GM08714 (cell line): ENCODE data around the gene TRMU.
A peak's percentile ranks its signal among the peaks of the same experiment; 100 is the strongest.
"Not testable (repeated sequence)": the region's sequence is repeated elsewhere in the genome, so short reads cannot be mapped to it uniquely, and the experiment has no call there.

Source experiments
- H3K4me3 ChIP-seq: fragments of 200-500 bp; sonication (Bioruptor generic); 2 replicates; pipeline ENCODE4 v1.5.1; 2014; ENCODE audit warnings: mild to moderate bottlenecking, low read length, inconsistent platforms
- ZNF274 ChIP-seq: IDR thresholded peaks from 2 replicates; pipeline ENCODE4 v1.6.1; 2012; ENCODE audit warnings: mild to moderate bottlenecking, low read depth, low read length

Gene TRMU

DNA sequence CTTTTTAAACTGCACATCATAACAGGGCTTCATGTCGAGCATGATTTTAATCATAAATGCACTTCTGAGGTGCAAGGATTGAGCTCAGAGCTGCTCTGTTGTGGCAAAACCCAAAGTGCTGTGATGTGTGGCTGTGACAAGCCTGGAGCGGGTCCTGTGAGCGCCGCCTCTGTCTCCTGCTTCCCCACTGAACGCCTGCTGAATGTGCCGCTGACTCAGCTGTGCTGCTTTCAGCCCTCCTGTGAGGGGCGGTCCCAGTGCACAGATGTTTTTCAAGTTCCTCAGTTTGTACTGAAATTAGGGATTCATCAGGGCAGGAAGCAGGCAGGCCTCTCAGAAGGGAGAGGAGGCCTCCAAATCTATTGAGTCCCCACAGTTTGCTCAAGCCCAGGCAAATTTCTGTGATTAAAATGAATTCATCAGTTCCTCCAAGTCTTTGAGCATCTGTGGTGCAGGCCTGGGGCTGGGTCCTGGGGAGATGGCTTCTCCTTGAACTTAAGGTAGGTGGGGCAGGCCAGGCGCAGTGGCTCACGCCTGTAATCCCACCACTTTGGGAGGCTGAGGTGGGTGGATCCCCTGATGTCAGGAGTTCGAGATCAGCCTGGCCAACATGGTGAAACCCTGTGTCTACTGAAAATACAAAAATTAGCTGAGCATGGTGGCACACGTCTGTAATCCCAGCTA is 41.8 kb upstream of the TRMU start:
- H3K4me3 ChIP-seq, result no peak overlapping the region
- TF ChIP-seq ZNF274, result no peak

DNA sequence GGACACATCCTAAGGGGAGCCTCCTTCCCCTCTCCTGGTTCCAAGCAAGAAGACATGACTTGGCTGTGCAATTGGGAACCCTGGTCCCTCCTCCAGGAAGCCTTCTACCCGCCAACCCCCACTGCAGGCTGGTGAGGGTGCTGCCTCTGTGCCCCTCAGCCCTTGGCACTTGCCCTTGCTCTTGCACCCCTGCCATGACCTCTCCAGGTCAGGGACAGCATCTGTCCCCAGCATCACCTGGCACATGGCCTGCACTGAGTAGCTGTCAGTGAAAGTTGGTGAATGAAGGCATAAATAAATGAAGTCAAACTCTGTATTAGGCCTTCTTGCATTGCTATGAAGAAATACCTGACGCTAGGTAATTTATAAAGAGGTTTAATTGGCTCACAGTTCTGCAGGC is 40.7 kb upstream of the TRMU start:
- TF ChIP-seq ZNF274, result no peak
- no peak overlapping the region for H3K4me3 ChIP-seq

DNA sequence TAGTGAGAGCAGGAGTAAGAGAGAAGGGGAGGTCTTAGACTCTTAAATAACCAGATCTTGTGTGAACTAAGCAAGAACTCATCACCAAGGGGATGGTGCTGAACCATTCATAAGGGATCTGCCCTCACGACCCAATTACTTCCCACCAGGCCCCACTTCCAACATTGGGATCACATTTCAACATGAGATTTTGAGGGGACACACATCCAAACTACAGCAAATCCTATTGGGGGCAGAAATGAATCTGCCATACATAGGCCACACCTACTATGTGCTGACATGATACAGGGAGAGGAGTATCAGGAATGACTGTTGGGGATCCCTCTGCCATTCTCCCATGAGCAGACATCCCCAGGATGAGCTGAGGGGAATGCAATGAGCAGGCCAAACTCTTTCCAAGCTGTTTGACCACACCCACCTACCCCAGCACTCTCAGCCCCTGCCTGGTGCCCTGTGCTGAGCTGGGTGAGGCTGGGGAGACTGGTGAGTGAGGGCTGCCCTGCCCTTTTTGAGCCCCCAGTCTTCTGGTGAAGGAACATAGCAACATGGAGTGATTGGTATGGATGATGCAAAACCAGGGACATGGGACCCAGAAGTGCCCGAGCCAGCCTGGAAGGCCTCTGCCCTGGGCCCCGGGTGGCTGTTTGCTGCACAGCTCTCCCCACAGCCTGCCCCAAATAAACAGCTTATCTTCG is 40.1 kb upstream of the TRMU start:
- H3K4me3 ChIP-seq, result peak overlapping the region; percentile 58
- TF ChIP-seq ZNF274, result no peak

DNA sequence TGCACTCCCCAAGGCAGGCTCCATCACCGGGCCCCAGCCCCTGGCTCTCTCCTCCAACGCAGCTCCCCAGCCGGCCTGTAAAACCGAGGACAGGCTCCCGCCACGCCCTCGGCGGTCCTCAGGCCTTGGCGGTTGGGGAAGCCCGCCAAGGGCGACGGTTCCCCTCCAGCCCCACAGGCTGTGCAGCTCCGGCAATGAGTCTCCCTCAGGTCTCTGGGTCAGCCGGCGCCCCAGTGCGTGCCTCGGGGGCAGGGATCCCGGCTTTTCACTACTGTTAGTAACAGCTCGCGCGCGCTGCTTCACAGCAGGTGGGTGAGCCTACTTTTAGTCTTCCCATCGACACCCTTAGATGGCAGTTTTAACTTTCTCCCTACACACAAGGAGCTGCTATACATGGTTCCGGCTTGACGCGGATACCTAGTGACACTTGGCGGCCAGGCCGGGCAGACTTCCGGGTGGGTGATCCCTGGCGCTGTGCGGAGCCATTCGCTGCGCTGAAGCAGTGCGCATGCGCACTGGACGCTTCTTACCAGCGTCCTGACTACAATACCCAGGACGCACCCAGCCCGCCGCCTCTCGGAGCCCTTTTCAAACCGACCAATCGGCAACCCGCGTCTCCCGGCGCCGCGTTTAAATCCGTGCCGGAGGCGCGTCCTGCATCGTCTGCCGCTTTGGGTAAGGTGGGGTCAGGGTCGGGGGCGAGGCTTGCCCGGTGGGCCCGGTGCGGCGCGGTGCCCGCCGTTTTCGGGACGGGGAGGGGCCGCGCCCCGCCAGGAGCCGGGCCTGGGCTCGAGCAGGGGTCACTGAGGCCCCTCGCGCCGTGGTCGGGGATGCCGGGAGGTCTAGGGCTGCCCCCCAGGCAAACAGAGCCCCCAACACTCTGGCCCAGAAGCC is 39.0 kb upstream of the TRMU start, which contains the start of gene GTSE1:
Gene GTSE1, plus strand, starts transcription at position 614 of the 894 bp plus-strand sequence. CDS start 531 bp downstream, outside the sequence.
- H3K4me3 ChIP-seq, result peak within 1 kb of the TSS; percentile 76
- no peak for TF ChIP-seq ZNF274

DNA sequence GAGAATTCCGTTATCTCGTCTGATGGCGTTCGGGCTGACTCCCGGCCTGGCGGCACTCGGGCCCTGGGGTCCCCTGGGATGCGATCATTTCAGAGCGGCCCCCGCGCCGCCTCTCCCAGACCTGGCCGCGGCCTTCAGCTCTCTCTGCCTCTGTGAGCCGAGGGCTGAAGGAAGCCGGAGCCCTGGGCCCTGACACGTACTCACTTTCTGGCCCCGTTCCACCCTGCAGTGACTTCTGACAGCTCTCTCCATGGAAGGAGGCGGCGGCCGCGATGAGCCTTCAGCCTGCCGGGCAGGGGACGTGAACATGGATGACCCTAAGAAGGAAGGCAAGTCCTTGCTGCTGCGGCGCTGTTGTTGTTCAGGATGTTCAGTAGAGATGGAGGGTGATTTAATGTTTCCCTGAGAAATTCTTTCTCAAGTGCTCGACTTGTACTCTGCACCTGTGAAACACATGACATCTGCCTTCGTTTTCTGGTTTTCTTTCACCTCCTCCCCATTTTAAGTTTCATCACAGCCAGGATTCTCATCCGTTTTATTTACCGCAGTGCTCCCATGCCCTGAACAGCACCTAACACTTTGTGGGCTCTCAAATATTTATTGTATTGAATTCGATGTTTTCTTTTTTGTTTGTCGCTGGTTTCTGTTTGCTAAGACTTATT is 38.2 kb upstream of the TRMU start:
- peak overlapping the region; percentile 76 for H3K4me3 ChIP-seq
- no peak for TF ChIP-seq ZNF274

DNA sequence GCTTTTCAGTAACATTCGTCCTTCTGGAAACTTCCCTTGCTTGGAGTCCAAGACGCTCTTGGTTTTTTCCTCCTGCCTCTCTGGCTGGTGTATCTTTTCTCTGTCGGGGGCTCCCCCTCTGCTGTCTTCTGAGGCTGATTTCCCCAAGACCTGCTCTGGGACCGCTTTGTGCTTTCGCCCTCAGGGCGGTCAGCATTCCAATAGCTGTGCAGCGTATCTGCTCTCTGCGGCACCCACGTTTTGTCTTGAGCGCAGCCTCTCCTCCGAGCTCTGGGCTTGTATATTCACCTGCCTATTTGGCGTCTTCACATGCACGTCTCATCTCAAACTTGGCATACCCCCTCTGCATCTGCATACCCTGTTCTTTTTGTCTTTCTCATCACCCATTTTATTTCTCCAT is 36.4 kb upstream of the TRMU start:
- H3K4me3 ChIP-seq, result no peak overlapping the region
- no peak for TF ChIP-seq ZNF274

DNA sequence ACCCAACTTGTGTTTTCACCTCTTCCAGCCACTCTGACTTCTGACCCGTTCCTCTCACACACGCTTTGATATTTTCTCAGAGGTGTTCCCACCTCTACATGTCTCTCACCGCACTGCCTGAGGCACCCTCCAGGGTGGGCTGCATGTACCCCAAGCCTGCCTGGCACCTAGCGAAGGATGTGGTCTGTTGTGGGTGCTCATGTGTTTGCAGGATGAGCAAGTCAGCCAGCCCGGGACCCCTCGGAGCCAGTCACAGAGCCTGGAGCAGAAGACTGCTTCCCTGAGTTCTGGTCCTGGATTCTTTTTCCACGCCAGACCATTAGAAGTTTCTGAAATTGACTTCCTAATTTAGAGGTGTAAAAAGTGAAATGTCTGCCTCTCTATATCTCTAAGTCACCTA is 35.0 kb upstream of the TRMU start:
- H3K4me3 ChIP-seq, result no peak overlapping the region
- TF ChIP-seq ZNF274, result no peak

DNA sequence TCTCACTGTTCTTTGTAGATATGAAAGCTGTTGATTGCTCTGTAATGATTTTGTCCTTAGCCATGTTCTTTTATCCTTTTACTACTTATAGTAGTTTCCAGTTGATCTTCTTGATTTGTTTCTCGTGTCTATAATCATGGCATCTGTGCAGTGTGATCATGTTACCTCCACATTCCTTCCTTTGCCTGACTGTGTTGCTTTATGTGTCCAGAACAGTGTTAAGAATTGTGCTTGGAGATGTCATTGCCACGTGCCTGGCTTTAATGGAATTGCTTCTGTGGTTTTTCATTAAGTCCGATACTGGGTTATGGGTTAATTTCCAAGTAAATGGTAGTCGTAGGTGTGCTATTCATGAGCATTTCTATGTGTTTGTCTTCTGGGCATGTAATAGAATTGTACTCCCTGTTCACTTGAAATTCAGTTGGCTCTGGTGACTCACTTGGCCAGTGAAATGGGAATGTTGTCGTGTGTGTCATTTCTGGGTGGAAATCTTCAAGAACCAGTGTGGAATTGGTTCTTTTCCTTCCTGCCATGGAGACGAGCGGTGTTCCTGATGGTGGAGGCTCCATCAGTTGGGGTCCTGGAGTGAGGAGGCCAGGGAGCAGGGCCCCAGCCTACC is 32.1 kb upstream of the TRMU start:
- H3K4me3 ChIP-seq, result no peak overlapping the region
- no peak for TF ChIP-seq ZNF274

DNA sequence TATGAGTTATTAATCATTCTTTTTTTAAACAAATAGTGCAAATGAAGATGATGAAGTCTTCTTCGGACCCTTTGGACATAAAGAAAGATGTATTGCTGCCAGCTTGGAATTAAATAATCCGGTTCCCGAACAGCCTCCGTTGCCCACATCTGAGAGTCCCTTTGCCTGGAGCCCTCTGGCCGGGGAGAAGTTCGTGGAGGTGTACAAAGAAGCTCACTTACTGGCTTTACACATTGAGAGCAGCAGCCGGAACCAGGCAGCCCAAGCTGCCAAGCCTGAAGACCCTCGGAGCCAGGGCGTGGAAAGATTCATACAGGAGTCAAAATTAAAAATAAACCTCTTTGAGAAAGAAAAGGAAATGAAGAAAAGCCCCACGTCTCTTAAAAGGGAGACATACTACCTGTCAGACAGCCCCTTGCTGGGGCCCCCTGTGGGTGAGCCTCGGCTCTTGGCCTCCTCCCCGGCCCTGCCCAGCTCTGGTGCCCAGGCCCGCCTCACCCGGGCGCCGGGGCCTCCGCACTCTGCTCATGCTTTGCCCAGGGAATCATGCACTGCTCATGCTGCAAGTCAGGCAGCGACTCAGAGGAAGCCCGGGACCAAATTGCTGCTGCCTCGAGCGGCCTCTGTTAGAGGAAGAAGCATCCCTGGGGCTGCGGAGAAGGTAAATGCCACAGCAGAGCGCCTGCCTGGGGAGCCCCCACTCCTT is 27.1 kb upstream of the TRMU start:
- H3K4me3 ChIP-seq, result no peak overlapping the region
- TF ChIP-seq ZNF274, result no peak

DNA sequence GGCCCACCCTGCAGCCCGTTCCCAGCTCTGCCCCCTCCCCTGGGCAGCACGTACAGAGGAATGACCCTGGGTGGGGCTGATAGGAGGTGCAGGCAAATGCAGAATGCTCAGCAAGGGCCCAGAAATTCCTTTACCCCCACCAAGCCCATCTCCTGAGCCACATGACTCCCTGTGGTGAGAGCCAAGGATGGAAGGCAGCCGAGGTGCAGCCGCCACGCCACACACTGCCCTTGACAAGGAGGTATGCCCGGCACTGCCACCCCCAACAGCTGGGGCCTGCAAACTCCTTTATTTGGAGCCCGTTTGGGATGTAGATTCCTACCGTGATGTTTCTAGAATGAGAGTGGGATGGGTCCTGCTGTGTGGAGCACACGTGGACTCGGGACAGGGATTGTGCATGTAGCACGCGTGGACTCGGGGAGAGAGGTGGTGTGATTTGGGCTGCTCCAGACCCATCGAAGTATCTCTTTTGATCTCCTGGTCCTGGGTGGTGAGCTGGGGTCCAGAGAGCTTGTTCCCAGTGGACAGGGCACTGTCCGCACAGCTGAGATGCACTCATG is 25.9 kb upstream of the TRMU start:
- no peak overlapping the region for H3K4me3 ChIP-seq
- no peak for TF ChIP-seq ZNF274

DNA sequence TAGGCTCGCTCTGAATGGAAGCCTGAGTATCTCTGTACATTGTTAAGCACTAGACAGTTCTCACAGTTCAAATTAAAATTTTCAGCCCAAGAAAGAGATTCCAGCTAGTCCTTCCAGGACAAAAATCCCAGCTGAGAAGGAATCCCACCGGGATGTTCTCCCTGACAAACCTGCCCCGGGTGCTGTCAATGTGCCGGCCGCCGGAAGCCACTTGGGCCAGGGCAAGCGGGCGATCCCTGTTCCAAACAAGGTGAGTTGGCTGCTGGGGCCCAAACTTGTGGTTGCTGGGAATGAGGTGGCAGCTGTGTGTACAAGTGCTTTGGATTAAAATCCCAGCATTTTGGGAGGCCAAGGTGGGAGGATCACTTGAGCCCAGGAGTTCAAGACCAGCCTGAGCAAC is 23.5 kb upstream of the TRMU start:
- TF ChIP-seq ZNF274, result no peak
- no peak overlapping the region for H3K4me3 ChIP-seq

DNA sequence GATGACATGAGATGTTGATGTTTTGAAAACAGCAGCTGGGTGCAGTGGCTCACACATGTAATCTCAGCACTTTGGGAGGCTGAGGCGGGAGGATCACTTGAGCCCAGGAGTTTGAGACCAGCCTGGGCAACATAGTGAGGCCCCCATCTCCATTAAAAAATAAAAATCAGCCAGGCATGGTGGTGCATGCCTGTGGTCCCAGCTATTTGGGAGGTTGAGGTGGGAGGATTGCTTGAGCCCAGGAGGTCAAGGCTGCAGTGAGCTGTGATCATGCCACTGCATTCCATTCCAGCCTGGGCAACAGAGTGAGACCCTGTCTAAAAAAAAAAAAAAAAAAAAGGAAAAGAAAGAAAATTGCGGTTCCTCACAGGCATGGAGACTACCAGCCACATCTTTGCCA is 22.7 kb upstream of the TRMU start:
- not testable (repeated sequence) for H3K4me3 ChIP-seq

DNA sequence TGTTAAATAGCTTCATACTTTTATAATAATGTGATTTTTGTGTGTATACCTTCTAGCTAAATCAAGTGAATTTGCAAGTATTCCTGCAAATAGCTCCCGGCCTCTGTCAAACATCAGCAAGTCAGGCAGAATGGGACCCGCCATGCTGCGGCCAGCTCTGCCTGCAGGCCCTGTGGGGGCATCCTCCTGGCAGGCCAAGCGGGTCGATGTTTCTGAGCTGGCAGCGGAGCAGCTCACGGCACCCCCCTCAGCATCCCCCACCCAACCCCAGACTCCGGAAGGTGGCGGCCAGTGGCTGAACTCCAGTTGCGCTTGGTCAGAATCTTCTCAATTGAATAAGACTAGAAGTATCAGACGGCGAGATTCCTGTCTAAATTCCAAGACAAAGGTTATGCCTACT is 19.5 kb upstream of the TRMU start:
- H3K4me3 ChIP-seq, result no peak overlapping the region
- TF ChIP-seq ZNF274, result no peak

DNA sequence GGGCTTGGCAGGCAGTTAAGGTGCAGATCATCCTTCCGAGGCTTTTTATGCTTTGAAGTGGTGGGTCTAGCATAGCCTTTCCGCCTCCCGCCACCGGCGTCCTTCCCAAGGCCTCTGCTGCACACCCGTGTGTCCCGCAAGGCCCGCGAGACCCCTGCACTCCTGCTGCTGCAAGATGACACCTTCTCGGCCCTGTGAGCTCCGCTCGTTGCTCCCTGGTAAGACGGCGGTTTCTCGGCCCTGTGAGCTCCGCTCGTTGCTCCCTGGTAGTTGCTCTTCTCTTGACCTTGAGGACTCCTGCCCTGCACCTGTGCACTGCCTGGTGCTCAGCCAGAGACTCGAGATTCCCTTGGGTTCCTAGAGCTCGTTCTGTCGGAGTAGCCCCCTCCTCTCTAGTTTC is 17.9 kb upstream of the TRMU start:
- TF ChIP-seq ZNF274, result no peak
- no peak overlapping the region for H3K4me3 ChIP-seq
